Neural progenitor cell (in vitro differentiated cells): ENCODE data around the gene RAB31. TPM values are rescaled to one million over a fixed set of nuclear protein-coding genes. Genes with fewer than 3 reads are reported as not detected.
A peak's percentile ranks its signal among the peaks of the same experiment; 100 is the strongest.

Experiments
- DNase-seq: peaks from one replicate; pipeline ENCODE4 v3.0.0-alpha.2; 2016; ENCODE audit warnings: low spot score
- H2AFZ ChIP-seq: fragments of 200-600 bp; sonication (generic); replicated peaks from 2 replicates; pipeline ENCODE4 v1.6.1; 2016; ENCODE audit warnings: antibody characterized with exemption
- H3F3A ChIP-seq: fragments of 200-600 bp; sonication (generic); 2 replicates; pipeline ENCODE4 v1.6.1; 2016; ENCODE audit warnings: antibody characterized with exemption, low read depth
- H3K27ac ChIP-seq: fragments of 200-600 bp; sonication (generic); 2 replicates; pipeline ENCODE4 v1.5.1; 2016; ENCODE audit warnings: mild to moderate bottlenecking
- H3K27me3 ChIP-seq: fragments of 200-600 bp; sonication (generic); 2 replicates; pipeline ENCODE4 v1.6.1; 2016; ENCODE audit warnings: mild to moderate bottlenecking, moderate library complexity
- H3K36me3 ChIP-seq: fragments of 200-600 bp; sonication (generic); 2 replicates; pipeline ENCODE4 v1.5.1; 2016
- H3K4me1 ChIP-seq: fragments of 200-600 bp; sonication (generic); 2 replicates; pipeline ENCODE4 v1.6.1; 2016; ENCODE audit warnings: mixed run types
- H3K4me2 ChIP-seq: fragments of 200-600 bp; sonication (generic); 2 replicates; pipeline ENCODE4 v1.6.1; 2016
- H3K4me3 ChIP-seq: fragments of 200-600 bp; sonication (generic); 2 replicates; pipeline ENCODE4 v1.5.1; 2016
- H3K79me2 ChIP-seq: fragments of 200-600 bp; sonication (generic); 2 replicates; pipeline ENCODE4 v1.6.1; 2016; ENCODE audit warnings: low read depth
- H3K9ac ChIP-seq: fragments of 200-600 bp; sonication (generic); 2 replicates; pipeline ENCODE4 v1.6.1; 2016
- H3K9me3 ChIP-seq: fragments of 200-600 bp; sonication (generic); 2 replicates; pipeline ENCODE4 v1.5.1; 2016; ENCODE audit warnings: low read depth
- H4K20me1 ChIP-seq: fragments of 200-600 bp; sonication (generic); 2 replicates; pipeline ENCODE4 v1.6.1; 2016; ENCODE audit warnings: low read depth
- H3K27ac Mint-ChIP-seq: 3 replicates; pipeline ENCODE4 v1.8.0; 2021; ENCODE audit warnings: mixed read lengths
- H3K27me3 Mint-ChIP-seq: 2 replicates; pipeline ENCODE4 v1.8.0; 2022; ENCODE audit warnings: low read depth, mild to moderate bottlenecking, inconsistent platforms, moderate library complexity, mixed read lengths; ENCODE audit not compliant: insufficient read depth
- H3K36me3 Mint-ChIP-seq: 3 replicates; pipeline ENCODE4 v1.8.0; 2021; ENCODE audit warnings: mixed read lengths
- H3K4me1 Mint-ChIP-seq: 3 replicates; pipeline ENCODE4 v1.8.0; 2021; ENCODE audit warnings: mixed read lengths
- H3K4me3 Mint-ChIP-seq: 3 replicates; pipeline ENCODE4 v1.8.0; 2021; ENCODE audit warnings: mild to moderate bottlenecking, moderate library complexity, mixed read lengths
- H3K9me3 Mint-ChIP-seq: 3 replicates; pipeline ENCODE4 v1.8.0; 2020; ENCODE audit warnings: mixed read lengths
- CTCF ChIP-seq: fragments of 200-600 bp; sonication (generic); IDR thresholded peaks from 2 replicates; pipeline ENCODE4 v1.5.1; 2017; ENCODE audit warnings: antibody characterized with exemption, mild to moderate bottlenecking
- EZH2 ChIP-seq: fragments of 200-600 bp; sonication (generic); IDR thresholded peaks from 2 replicates; pipeline ENCODE4 v1.6.1; 2017; ENCODE audit warnings: antibody characterized with exemption, mild to moderate bottlenecking, moderate library complexity
- EZH2phosphoT487 ChIP-seq: fragments of 200-600 bp; sonication (generic); IDR thresholded peaks from 2 replicates; pipeline ENCODE4 v1.6.1; 2017; ENCODE audit warnings: antibody characterized with exemption
- total RNA-seq: library from RNA; depleted of rRNA; stranded (reverse); fragments of >200 nt; gene quantifications from 2 replicates; pipeline ENCODE4 v1.2.3, GENCODE V29; 2015; ENCODE audit warnings: low replicate concordance

Gene RAB31
- total RNA-seq, 1 donor from 2014 or later, result 5.0 TPM

- Histone ChIP-seq H4K20me1 (no peaks in the 10 kb centered on the region), H3K4me1 (peaks cover 32% of the 10 kb centered on the region), H3K4me3 (no peak overlapping the region), H3K4me2 (no peak overlapping the region), H3K27ac (no peak overlapping the region), H3K9me3 (no peaks in the 10 kb centered on the region), H3K27me3 (no peaks in the 10 kb centered on the region), H3K9ac (no peak overlapping the region), H2AFZ (no peak overlapping the region), H3K79me2 (no peaks in the 10 kb centered on the region), H3K36me3 (no peaks in the 10 kb centered on the region), H3F3A (peaks cover 19% of the 10 kb centered on the region)
- Mint-ChIP-seq H3K9me3 (peaks cover 1% of the 10 kb centered on the region), H3K36me3 (peaks cover 2% of the 10 kb centered on the region), H3K27me3 (no peaks in the 10 kb centered on the region), H3K4me1 (peaks cover 38% of the 10 kb centered on the region), H3K4me3 (peak overlapping the region; percentile 25), H3K27ac (peak overlapping the region; percentile 57)
- no peak for DNase-seq
- TF ChIP-seq EZH2phosphoT487 (no peak), CTCF (no peak), EZH2 (no peak)
These were observed 127.7 kb downstream of the RAB31 start for GRCh38 chr18:9835825-9836224.

- DNase-seq, result peak; percentile 85
- peaks cover 19% of the 10 kb centered on the region for H3F3A ChIP-seq
- no peaks in the 10 kb centered on the region for H3K9me3 ChIP-seq
- Mint-ChIP-seq H3K4me3 (no peak overlapping the region), H3K4me1 (peaks cover 38% of the 10 kb centered on the region), H3K27me3 (peaks cover 4% of the 10 kb centered on the region), H3K27ac (peak overlapping the region; percentile 76), H3K9me3 (peaks cover 1% of the 10 kb centered on the region), H3K36me3 (peaks cover 7% of the 10 kb centered on the region)
- H3K27me3 ChIP-seq, result no peaks in the 10 kb centered on the region
- H3K4me3 ChIP-seq, result no peak overlapping the region
- peak overlapping the region; percentile 33 for H3K4me2 ChIP-seq
- H3K27ac ChIP-seq, result no peak overlapping the region
- peak overlapping the region; percentile 89 for H2AFZ ChIP-seq
- no peaks in the 10 kb centered on the region for H3K79me2 ChIP-seq
- H3K36me3 ChIP-seq, result no peaks in the 10 kb centered on the region
- TF ChIP-seq EZH2phosphoT487 (no peak), CTCF (no peak), EZH2 (no peak)
- no peaks in the 10 kb centered on the region for H4K20me1 ChIP-seq
- H3K9ac ChIP-seq, result no peak overlapping the region
- peaks cover 32% of the 10 kb centered on the region for H3K4me1 ChIP-seq
These were observed 130.2 kb downstream of the RAB31 start for GRCh38 chr18:9838144-9838877.

- no peak for DNase-seq
- peaks cover 4% of the 10 kb centered on the region for H3K36me3 Mint-ChIP-seq
- Histone ChIP-seq H3K9ac (no peak overlapping the region), H2AFZ (peak overlapping the region; percentile 89), H3K4me3 (no peak overlapping the region), H3K36me3 (no peaks in the 10 kb centered on the region), H3K27ac (no peak overlapping the region), H3K9me3 (no peaks in the 10 kb centered on the region), H3K4me2 (no peak overlapping the region), H3K79me2 (no peaks in the 10 kb centered on the region), H3F3A (peaks cover 15% of the 10 kb centered on the region), H3K27me3 (no peaks in the 10 kb centered on the region), H4K20me1 (no peaks in the 10 kb centered on the region), H3K4me1 (peaks cover 29% of the 10 kb centered on the region)
- no peak for TF ChIP-seq EZH2phosphoT487
- no peak for TF ChIP-seq EZH2
- no peak for TF ChIP-seq CTCF
- peaks cover 41% of the 10 kb centered on the region for H3K4me1 Mint-ChIP-seq
- no peaks in the 10 kb centered on the region for H3K9me3 Mint-ChIP-seq
- peaks cover 4% of the 10 kb centered on the region for H3K27me3 Mint-ChIP-seq
- H3K4me3 Mint-ChIP-seq, result no peak overlapping the region
- H3K27ac Mint-ChIP-seq, result peak overlapping the region; percentile 11
These were observed 131.1 kb downstream of the RAB31 start for GRCh38 chr18:9839211-9839610.
